Measurements from ENCODE around the gene LRWD1. TPM values are rescaled to one million over a fixed set of nuclear protein-coding genes. Genes with fewer than 3 reads are reported as not detected.
A peak's percentile ranks its signal among the peaks of the same experiment; 100 is the strongest.
"Not testable (repeated sequence)": the region's sequence is repeated elsewhere in the genome, so short reads cannot be mapped to it uniquely, and the experiment has no call there.

LRWD1 gene
- total RNA-seq, 3 donors from 2014 or later: 7.4 to 20.6 (median 11.6) TPM

GRCh38 chr7:102514881-102515721, 50.3 kb downstream of the LRWD1 start:
- H3K27ac ChIP-seq; H3K4me1 ChIP-seq; H3K4me3 ChIP-seq; H3K27me3 ChIP-seq; H3K36me3 ChIP-seq; DNase-seq (ENCODE audit: low spot score in 2 of 2); H3K9me3 ChIP-seq; intact Hi-C loops (cut with DNase I; ENCODE audit: low total_unique reads): not testable (repeated sequence)

DNA sequence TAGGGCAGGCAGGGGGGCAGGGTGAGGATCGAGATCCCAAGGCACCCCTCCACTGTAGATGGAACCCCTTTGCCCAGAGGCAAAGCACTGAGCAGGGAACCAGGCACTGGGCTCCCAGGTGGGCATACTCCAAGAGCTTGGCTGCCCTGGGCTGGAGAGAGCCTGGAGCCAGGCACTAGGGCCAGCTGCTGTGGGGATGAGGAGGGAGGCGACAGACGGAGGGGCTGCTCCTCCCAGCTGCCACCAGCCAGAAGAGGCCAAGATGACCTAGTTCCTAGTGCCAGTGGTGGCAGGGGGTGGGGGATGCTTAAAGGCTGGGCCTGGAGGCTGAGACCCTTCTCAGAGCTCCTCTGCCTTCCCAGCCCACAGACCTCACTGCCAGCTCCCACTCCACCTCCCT, 51.1 kb downstream of the LRWD1 start:
- not testable (repeated sequence) for DNase-seq (ENCODE audit: low spot score in 2 of 2)

DNA sequence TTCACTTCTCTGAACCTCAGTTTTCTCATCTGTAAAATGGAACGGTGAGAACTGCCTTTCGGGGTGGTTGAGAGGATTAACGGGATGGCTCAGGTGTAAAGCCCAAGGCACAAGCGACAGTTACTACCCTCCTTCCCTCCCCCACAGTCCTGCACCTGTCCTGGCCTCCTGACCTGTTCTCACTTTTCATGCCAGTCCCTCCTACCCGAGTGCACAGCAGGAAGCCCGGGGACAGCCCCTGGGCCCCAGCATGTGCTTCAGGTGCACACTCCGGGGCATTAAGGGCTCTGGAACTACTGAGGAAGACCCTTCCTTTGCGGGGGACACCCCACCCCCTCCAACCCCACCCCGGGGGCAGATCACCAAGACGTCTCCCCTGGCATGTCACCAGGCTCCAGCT, 52.2 kb downstream of the LRWD1 start:
- H3K36me3 ChIP-seq; H3K27me3 ChIP-seq; H3K27ac ChIP-seq; H3K9me3 ChIP-seq; H3K4me3 ChIP-seq; DNase-seq (ENCODE audit: low spot score in 2 of 2); H3K4me1 ChIP-seq; intact Hi-C loops (cut with DNase I; ENCODE audit: low total_unique reads): not testable (repeated sequence)

More for the DNA sequence above, 51.1 kb downstream of the LRWD1 start:
- H3K4me3 ChIP-seq; H3K4me1 ChIP-seq; H3K27me3 ChIP-seq; H3K36me3 ChIP-seq; intact Hi-C loops (cut with DNase I; ENCODE audit: low total_unique reads); H3K27ac ChIP-seq; H3K9me3 ChIP-seq: not testable (repeated sequence)

- H3K9me3 ChIP-seq; DNase-seq (ENCODE audit: low spot score in 2 of 2); H3K4me1 ChIP-seq; H3K27ac ChIP-seq; intact Hi-C loops (cut with DNase I; ENCODE audit: low total_unique reads); H3K36me3 ChIP-seq; H3K27me3 ChIP-seq: not testable (repeated sequence)
- peak within 1 kb of the TSS in 2 of 3 donors; percentile 37 to 55 for H3K4me3 ChIP-seq
These were observed 52.9 kb downstream of the LRWD1 start, which contains the start of gene RASA4B for GRCh38 chr7:102517550-102518147. Gene RASA4B (minus strand): TSS chr7:102517777. CDS start chr7:102517710, 67 bp downstream.

DNA sequence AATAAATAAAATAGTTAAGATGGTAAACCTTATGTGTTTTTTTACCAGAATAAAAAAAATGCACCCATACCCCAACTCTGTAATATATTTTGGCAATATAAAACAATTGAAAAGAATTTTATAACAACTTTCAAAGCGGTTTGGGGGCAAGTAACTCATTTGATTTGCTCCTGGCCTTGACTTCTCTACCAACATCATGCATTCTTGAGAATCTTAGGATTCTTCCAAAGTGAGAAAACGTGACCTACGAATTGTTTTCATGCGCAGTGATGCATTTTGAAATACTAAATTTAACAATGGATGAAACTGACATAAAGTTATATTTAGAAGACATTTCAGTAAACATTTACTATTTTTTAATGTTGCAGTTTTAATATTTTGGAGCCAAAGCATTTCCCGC, 56.0 kb downstream of the LRWD1 start:
- H3K4me3 ChIP-seq; H3K36me3 ChIP-seq; intact Hi-C loops (cut with DNase I; ENCODE audit: low total_unique reads); DNase-seq (ENCODE audit: low spot score in 2 of 2); H3K27me3 ChIP-seq; H3K9me3 ChIP-seq; H3K27ac ChIP-seq; H3K4me1 ChIP-seq: not testable (repeated sequence)

Other genes with a start within 250 kb of the LRWD1 start
- gene SH2B2, start 178.1 kb upstream of the LRWD1 start, total RNA-seq: 1 to 10 TPM; 1.6 to 6.6 (median 4.0) TPM
- under 1 TPM in 1 of 3 donors, not detected in 2; 0.33 TPM for gene SPDYE6, start 108.5 kb upstream of the LRWD1 start, total RNA-seq
- 10 to 100 TPM; 17.3 to 30.5 (median 29.7) TPM for gene PRKRIP1, start 68.6 kb upstream of the LRWD1 start, total RNA-seq
- gene ORAI2, start 31.4 kb upstream of the LRWD1 start, total RNA-seq: 10 to 100 TPM in 2 of 3 donors, 1 to 10 TPM in 1; 8.3 to 24.9 (median 18.1) TPM
- gene ALKBH4, start 121 bp upstream of the LRWD1 start, total RNA-seq: 10 to 100 TPM; 15.1 to 28.5 (median 17.8) TPM
- 10 to 100 TPM; 14.3 to 24.2 (median 22.3) TPM for gene POLR2J, start 13.9 kb downstream of the LRWD1 start, total RNA-seq
- gene RASA4B, start 52.8 kb downstream of the LRWD1 start, total RNA-seq: 10 to 100 TPM in 1 of 3 donors, 1 to 10 TPM in 2; 3.7 to 11.1 (median 7.2) TPM
- 1 to 10 TPM in 2 of 3 donors, under 1 TPM in 1; 0.98 to 5.7 (median 5.1) TPM for gene UPK3BL2, start 78.7 kb downstream of the LRWD1 start, total RNA-seq
- gene SPDYE2, start 86.2 kb downstream of the LRWD1 start, total RNA-seq: not detected
- 10 to 100 TPM; 13.5 to 16.5 (median 15.1) TPM for gene POLR2J3, start 107.6 kb downstream of the LRWD1 start, total RNA-seq
- gene RASA4, start 151.8 kb downstream of the LRWD1 start, total RNA-seq: 10 to 100 TPM; 16.2 to 43.6 (median 17.0) TPM
- 10 to 100 TPM; 11.8 to 31.3 (median 22.0) TPM for gene UPK3BL1, start 177.8 kb downstream of the LRWD1 start, total RNA-seq
- gene SPDYE2B, start 185.3 kb downstream of the LRWD1 start, total RNA-seq: not detected
- gene POLR2J2, start 206.7 kb downstream of the LRWD1 start, total RNA-seq: 1 to 10 TPM in 2 of 3 donors, under 1 TPM in 1; 0.88 to 2.7 (median 1.6) TPM